Measurements from ENCODE around the gene SNTN. TPM values are rescaled to one million over a fixed set of nuclear protein-coding genes. Genes with fewer than 3 reads are reported as not detected.

SNTN gene
- total and polyA plus RNA-seq, 9 of the 15 experiments (the other 6 are each of a cell fraction or from before 2014, with no cell fraction given) = not detected

DNA sequence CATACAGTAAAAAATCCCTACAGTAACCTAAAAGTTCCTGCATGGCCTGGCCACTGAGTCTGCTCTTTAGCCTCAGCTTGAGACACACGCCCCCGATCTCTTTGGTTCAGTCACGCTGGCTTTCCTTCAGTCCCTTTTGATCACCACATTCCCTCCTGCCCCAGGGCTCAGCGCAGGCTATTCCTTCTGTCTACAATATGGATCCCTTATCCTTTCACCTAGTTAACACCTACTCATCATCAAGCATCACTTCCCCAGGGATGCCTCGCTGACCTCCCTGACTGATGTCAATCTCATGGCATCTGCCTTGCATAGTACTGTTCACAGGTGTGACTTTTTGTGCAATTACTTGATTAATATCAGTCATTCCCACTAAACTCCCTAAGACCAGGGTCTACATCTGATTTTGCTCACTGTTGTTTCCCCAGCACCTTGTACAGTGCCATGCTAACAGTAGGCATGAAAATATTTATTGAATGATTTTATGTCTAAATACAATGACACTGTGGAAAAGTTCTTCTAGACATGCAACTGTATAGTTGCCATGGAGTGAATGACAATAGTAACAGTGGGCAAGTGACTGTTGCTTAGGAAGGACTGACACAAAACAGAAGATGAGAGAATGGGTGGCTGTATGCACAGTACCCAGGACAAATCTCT is at the start of gene SNTN (continued):
- TF ChIP-seq, protein P1, sequence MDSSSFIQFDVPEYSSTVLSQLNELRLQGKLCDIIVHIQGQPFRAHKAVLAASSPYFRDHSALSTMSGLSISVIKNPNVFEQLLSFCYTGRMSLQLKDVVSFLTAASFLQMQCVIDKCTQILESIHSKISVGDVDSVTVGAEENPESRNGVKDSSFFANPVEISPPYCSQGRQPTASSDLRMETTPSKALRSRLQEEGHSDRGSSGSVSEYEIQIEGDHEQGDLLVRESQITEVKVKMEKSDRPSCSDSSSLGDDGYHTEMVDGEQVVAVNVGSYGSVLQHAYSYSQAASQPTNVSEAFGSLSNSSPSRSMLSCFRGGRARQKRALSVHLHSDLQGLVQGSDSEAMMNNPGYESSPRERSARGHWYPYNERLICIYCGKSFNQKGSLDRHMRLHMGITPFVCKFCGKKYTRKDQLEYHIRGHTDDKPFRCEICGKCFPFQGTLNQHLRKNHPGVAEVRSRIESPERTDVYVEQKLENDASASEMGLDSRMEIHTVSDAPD (CRISPR knock-in tag; IDR thresholded peaks at IDR 0.05) = no peak
- TF ChIP-seq, protein P2, sequence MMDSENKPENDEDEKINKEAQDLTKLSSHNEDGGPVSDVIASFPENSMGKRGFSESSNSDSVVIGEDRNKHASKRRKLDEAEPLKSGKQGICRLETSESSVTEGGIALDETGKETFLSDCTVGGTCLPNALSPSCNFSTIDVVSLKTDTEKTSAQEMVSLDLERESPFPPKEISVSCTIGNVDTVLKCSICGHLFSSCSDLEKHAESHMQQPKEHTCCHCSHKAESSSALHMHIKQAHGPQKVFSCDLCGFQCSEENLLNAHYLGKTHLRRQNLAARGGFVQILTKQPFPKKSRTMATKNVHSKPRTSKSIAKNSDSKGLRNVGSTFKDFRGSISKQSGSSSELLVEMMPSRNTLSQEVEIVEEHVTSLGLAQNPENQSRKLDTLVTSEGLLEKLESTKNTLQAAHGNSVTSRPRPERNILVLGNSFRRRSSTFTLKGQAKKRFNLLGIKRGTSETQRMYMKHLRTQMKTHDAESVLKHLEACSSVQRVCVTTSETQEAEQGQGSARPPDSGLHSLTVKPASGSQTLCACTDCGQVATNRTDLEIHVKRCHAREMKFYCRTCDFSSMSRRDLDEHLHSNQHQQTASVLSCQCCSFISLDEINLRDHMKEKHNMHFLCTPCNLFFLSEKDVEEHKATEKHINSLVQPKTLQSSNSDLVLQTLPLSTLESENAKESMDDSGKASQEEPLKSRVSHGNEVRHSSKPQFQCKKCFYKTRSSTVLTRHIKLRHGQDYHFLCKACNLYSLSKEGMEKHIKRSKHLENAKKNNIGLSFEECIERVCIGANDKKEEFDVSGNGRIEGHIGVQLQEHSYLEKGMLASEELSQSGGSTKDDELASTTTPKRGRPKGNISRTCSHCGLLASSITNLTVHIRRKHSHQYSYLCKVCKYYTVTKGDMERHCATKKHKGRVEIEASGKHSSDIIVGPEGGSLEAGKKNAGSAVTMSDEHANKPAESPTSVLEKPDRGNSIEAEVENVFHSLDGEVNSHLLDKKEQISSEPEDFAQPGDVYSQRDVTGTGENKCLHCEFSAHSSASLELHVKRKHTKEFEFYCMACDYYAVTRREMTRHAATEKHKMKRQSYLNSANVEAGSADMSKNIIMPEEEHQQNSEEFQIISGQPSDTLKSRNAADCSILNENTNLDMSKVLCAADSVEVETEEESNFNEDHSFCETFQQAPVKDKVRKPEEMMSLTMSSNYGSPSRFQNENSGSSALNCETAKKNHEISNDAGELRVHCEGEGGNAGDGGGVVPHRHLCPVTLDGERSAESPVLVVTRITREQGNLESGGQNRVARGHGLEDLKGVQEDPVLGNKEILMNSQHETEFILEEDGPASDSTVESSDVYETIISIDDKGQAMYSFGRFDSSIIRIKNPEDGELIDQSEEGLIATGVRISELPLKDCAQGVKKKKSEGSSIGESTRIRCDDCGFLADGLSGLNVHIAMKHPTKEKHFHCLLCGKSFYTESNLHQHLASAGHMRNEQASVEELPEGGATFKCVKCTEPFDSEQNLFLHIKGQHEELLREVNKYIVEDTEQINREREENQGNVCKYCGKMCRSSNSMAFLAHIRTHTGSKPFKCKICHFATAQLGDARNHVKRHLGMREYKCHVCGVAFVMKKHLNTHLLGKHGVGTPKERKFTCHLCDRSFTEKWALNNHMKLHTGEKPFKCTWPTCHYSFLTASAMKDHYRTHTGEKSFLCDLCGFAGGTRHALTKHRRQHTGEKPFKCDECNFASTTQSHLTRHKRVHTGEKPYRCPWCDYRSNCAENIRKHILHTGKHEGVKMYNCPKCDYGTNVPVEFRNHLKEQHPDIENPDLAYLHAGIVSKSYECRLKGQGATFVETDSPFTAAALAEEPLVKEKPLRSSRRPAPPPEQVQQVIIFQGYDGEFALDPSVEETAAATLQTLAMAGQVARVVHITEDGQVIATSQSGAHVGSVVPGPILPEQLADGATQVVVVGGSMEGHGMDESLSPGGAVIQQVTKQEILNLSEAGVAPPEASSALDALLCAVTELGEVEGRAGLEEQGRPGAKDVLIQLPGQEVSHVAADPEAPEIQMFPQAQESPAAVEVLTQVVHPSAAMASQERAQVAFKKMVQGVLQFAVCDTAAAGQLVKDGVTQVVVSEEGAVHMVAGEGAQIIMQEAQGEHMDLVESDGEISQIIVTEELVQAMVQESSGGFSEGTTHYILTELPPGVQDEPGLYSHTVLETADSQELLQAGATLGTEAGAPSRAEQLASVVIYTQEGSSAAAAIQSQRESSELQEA (IDR thresholded peaks at IDR 0.05; ENCODE audit: low read depth) = no peak

Data from K562 (cell line).